ENCODE measurements around the gene LINGO1. TPM values are rescaled to one million over a fixed set of nuclear protein-coding genes. Genes with fewer than 3 reads are reported as not detected.

The LINGO1 gene
- total RNA-seq, 1 donor from 2014 or later: 4.5 TPM

- no peaks in the 10 kb centered on the region for H3K36me3 Mint-ChIP-seq (ENCODE audit: low read depth, unreplicated experiment)
- no peaks in the 10 kb centered on the region for H4K20me1 ChIP-seq (ENCODE audit: insufficient read depth, low read length)
- no peaks in the 10 kb centered on the region for H3K79me2 ChIP-seq (ENCODE audit: insufficient read depth, low read length)
- peak overlapping the region; percentile 38 for H3K27ac Mint-ChIP-seq (ENCODE audit: unreplicated experiment)
- no peak overlapping the region for H3K4me3 Mint-ChIP-seq (ENCODE audit: unreplicated experiment)
- no peak overlapping the region for H3K4me3 ChIP-seq (ENCODE audit: insufficient read depth, low read depth, low read length)
- DNase-seq (ENCODE audit: low read depth) (no peak), FAIRE-seq (no peak)
- no peaks in the 10 kb centered on the region for H3K36me3 ChIP-seq (ENCODE audit: insufficient read depth, low read length)
- peaks cover 63% of the 10 kb centered on the region for H3K27me3 Mint-ChIP-seq (ENCODE audit: low read depth, unreplicated experiment)
- H3K9me3 ChIP-seq (ENCODE audit: insufficient read depth, low read depth, low read length): peaks cover 4% of the 10 kb centered on the region
- H3K4me1 ChIP-seq (ENCODE audit: insufficient read depth, low read length): no peaks in the 10 kb centered on the region
- H3K4me1 Mint-ChIP-seq (ENCODE audit: low read depth, unreplicated experiment): no peaks in the 10 kb centered on the region
- H3K9ac ChIP-seq (ENCODE audit: low read length): no peak overlapping the region
- H2AFZ ChIP-seq (ENCODE audit: low read depth, low read length): no peak overlapping the region
- TF ChIP-seq CTCF (IDR thresholded peaks at IDR 0.05; ENCODE audit: insufficient read depth, low read depth, low read length) (no peak), EZH2 (IDR thresholded peaks at IDR 0.05; ENCODE audit: insufficient read depth, low read length) (no peak)
- H3K27me3 ChIP-seq (ENCODE audit: insufficient read depth, low read length): peaks cover 34% of the 10 kb centered on the region
- no peak overlapping the region for H3K27ac ChIP-seq (ENCODE audit: low read depth, low read length)
- no peak overlapping the region for H3K4me2 ChIP-seq (ENCODE audit: low read length)
- peaks cover 4% of the 10 kb centered on the region for H3K9me3 Mint-ChIP-seq (ENCODE audit: unreplicated experiment)
Observed at GRCh38 chr15:77653832-77654480, 21.2 kb upstream of the LINGO1 start.

- no peak overlapping the region for H3K4me2 ChIP-seq (ENCODE audit: low read length)
- H3K4me1 ChIP-seq (ENCODE audit: insufficient read depth, low read length): no peaks in the 10 kb centered on the region
- Mint-ChIP-seq H3K4me3 (ENCODE audit: unreplicated experiment) (no peak overlapping the region), H3K9me3 (ENCODE audit: unreplicated experiment) (peaks cover 4% of the 10 kb centered on the region), H3K27ac (ENCODE audit: unreplicated experiment) (no peak overlapping the region), H3K27me3 (ENCODE audit: low read depth, unreplicated experiment) (peaks cover 67% of the 10 kb centered on the region), H3K4me1 (ENCODE audit: low read depth, unreplicated experiment) (no peaks in the 10 kb centered on the region), H3K36me3 (ENCODE audit: low read depth, unreplicated experiment) (no peaks in the 10 kb centered on the region)
- H3K79me2 ChIP-seq (ENCODE audit: insufficient read depth, low read length): no peaks in the 10 kb centered on the region
- TF ChIP-seq CTCF (IDR thresholded peaks at IDR 0.05; ENCODE audit: insufficient read depth, low read depth, low read length) (peak; percentile 21), EZH2 (IDR thresholded peaks at IDR 0.05; ENCODE audit: insufficient read depth, low read length) (no peak)
- FAIRE-seq (no peak), DNase-seq (ENCODE audit: low read depth) (no peak)
- peaks cover 20% of the 10 kb centered on the region for H3K27me3 ChIP-seq (ENCODE audit: insufficient read depth, low read length)
- H3K4me3 ChIP-seq (ENCODE audit: insufficient read depth, low read depth, low read length): no peak overlapping the region
- no peak overlapping the region for H2AFZ ChIP-seq (ENCODE audit: low read depth, low read length)
- H3K9me3 ChIP-seq (ENCODE audit: insufficient read depth, low read depth, low read length): peaks cover 4% of the 10 kb centered on the region
- no peak overlapping the region for H3K27ac ChIP-seq (ENCODE audit: low read depth, low read length)
- H3K36me3 ChIP-seq (ENCODE audit: insufficient read depth, low read length): no peaks in the 10 kb centered on the region
- H4K20me1 ChIP-seq (ENCODE audit: insufficient read depth, low read length): no peaks in the 10 kb centered on the region
- no peak overlapping the region for H3K9ac ChIP-seq (ENCODE audit: low read length)
Observed at GRCh38 chr15:77650265-77650664, 17.6 kb upstream of the LINGO1 start.

GRCh38 chr15:77649610-77650009 lies 16.9 kb upstream of the LINGO1 start:
- Histone ChIP-seq H3K9me3 (ENCODE audit: insufficient read depth, low read depth, low read length) (peaks cover 4% of the 10 kb centered on the region), H3K36me3 (ENCODE audit: insufficient read depth, low read length) (no peaks in the 10 kb centered on the region), H3K4me3 (ENCODE audit: insufficient read depth, low read depth, low read length) (no peak overlapping the region), H2AFZ (ENCODE audit: low read depth, low read length) (no peak overlapping the region), H3K27me3 (ENCODE audit: insufficient read depth, low read length) (peaks cover 17% of the 10 kb centered on the region), H3K79me2 (ENCODE audit: insufficient read depth, low read length) (no peaks in the 10 kb centered on the region), H3K4me2 (ENCODE audit: low read length) (no peak overlapping the region), H4K20me1 (ENCODE audit: insufficient read depth, low read length) (no peaks in the 10 kb centered on the region), H3K9ac (ENCODE audit: low read length) (no peak overlapping the region), H3K27ac (ENCODE audit: low read depth, low read length) (no peak overlapping the region), H3K4me1 (ENCODE audit: insufficient read depth, low read length) (no peaks in the 10 kb centered on the region)
- Mint-ChIP-seq H3K4me1 (ENCODE audit: low read depth, unreplicated experiment) (no peaks in the 10 kb centered on the region), H3K27me3 (ENCODE audit: low read depth, unreplicated experiment) (peaks cover 60% of the 10 kb centered on the region), H3K36me3 (ENCODE audit: low read depth, unreplicated experiment) (no peaks in the 10 kb centered on the region), H3K4me3 (ENCODE audit: unreplicated experiment) (no peak overlapping the region), H3K27ac (ENCODE audit: unreplicated experiment) (no peak overlapping the region), H3K9me3 (ENCODE audit: unreplicated experiment) (peaks cover 4% of the 10 kb centered on the region)
- TF ChIP-seq EZH2 (IDR thresholded peaks at IDR 0.05; ENCODE audit: insufficient read depth, low read length) (no peak), CTCF (IDR thresholded peaks at IDR 0.05; ENCODE audit: insufficient read depth, low read depth, low read length) (no peak)
- FAIRE-seq: no peak
- no peak for DNase-seq (ENCODE audit: low read depth)
